Measurements from ENCODE around the gene ARFGAP1. TPM values are rescaled to one million over a fixed set of nuclear protein-coding genes. Genes with fewer than 3 reads are reported as not detected.

Gene ARFGAP1
- total RNA-seq, 4 donors from 2014 or later: 16.1 to 46.2 (median 22.7) TPM

- no peak for TF ChIP-seq CTCF (IDR thresholded peaks at IDR 0.05; ENCODE audit: low read depth)
Measured at GRCh38 chr20:63281742-63282665, 9.4 kb downstream of the ARFGAP1 start.

- no peak for TF ChIP-seq CTCF (IDR thresholded peaks at IDR 0.05; ENCODE audit: low read depth)
Measured at GRCh38 chr20:63282946-63283345, 10.3 kb downstream of the ARFGAP1 start.

GRCh38 chr20:63283397-63284082 is 10.9 kb downstream of the ARFGAP1 start:
- TF ChIP-seq CTCF (IDR thresholded peaks at IDR 0.05; ENCODE audit: low read depth): no peak

- TF ChIP-seq CTCF (IDR thresholded peaks at IDR 0.05; ENCODE audit: low read depth): no peak
Measured at GRCh38 chr20:63284083-63284440, 11.4 kb downstream of the ARFGAP1 start.

- TF ChIP-seq CTCF (IDR thresholded peaks at IDR 0.05; ENCODE audit: low read depth): no peak
Measured at GRCh38 chr20:63284544-63284949, 11.9 kb downstream of the ARFGAP1 start.

GRCh38 chr20:63284981-63285524 is 12.4 kb downstream of the ARFGAP1 start:
- TF ChIP-seq CTCF (IDR thresholded peaks at IDR 0.05; ENCODE audit: low read depth): no peak

Data from subcutaneous adipose tissue (tissue), 4 donors.